K562 (cell line): Measurements from ENCODE around the gene KNL1. TPM values are rescaled to one million over a fixed set of nuclear protein-coding genes. Genes with fewer than 3 reads are reported as not detected.

ENCODE experiments used
- ATAC-seq: fragments of 200-7000 bp; cut with Tn5 transposase; 3 replicates; pipeline ENCODE4 v1.9.1; 2020; ENCODE audit warnings: moderate library complexity
- BruUV-seq: library from RNA; stranded (reverse); fragments of 400-500 nt; replicated peaks from 2 replicates; lab custom pipeline; 2021; lab: Mats Ljungman, UMichigan
- CTCF ChIA-PET: fragments of 300-600 bp; formaldehyde crosslinking; extraction: SDS; loops from one replicate; lab custom pipeline; 2021; ENCODE audit warnings: low intra/inter-chr PET ratio; lab: Yijun Ruan, JAX
- POLR2A ChIA-PET: fragments of 300-600, 350-650 bp; sonication (Branson Sonifier 250); formaldehyde crosslinking; extraction: SDS; loops from one replicate; lab custom pipeline; 2021; ENCODE audit warnings: antibody characterized with exemption, inconsistent platforms; lab: Yijun Ruan, JAX
- DNase-seq, 4 experiments: peaks; one replicate each; pipeline versions ENCODE4 v3.0.0 to v3.0.0-alpha.2; 2011 to 2018; ENCODE audit warnings: low spot score in 3 of 4, mixed read lengths in 3 of 4; ENCODE audit errors: extremely low read depth in 1 of 4
- FAIRE-seq: peaks from 2 replicates; lab custom pipeline; 2011; peaks lifted over from hg19 to GRCh38; lab: Jason Lieb, UNC
- H2AFZ ChIP-seq: 2 replicates; pipeline ENCODE4 v1.6.0; 2011; ENCODE audit warnings: low read depth, low read length, control low read depth, inconsistent platforms
- H3K27ac ChIP-seq: fragments of 200-600 bp; 3 replicates; pipeline ENCODE4 v1.8.0; 2011; ENCODE audit warnings: low read depth, mild to moderate bottlenecking, control low read depth, inconsistent platforms, low read length, moderate library complexity, mixed read lengths; ENCODE audit errors: extremely low read depth
- H3K27me3 ChIP-seq, 2 experiments: fragments of 300-600 bp in 1 of 2; 2 replicates in 1 of 2; 3 replicates in 1 of 2; pipeline versions ENCODE4 v1.6.0 to v1.8.0; 2011; ENCODE audit warnings: inconsistent platforms in 2 of 2, low read length in 2 of 2, mild to moderate bottlenecking in 1 of 2, mixed read lengths in 1 of 2, moderate library complexity in 1 of 2; ENCODE audit not compliant: control insufficient read depth in 2 of 2, insufficient read depth in 2 of 2
- H3K36me3 ChIP-seq: fragments of 300-600 bp; 3 replicates; pipeline ENCODE4 v1.8.0; 2011; ENCODE audit warnings: mild to moderate bottlenecking, low read length, inconsistent platforms; ENCODE audit not compliant: control insufficient read depth, insufficient read depth
- H3K4me1 ChIP-seq, 2 experiments: fragments of 200-600 bp in 1 of 2; replicated peaks in 1 of 2; 2 replicates in 1 of 2; 3 replicates in 1 of 2; pipeline versions ENCODE4 v1.5.1 to v1.8.0; 2011; ENCODE audit warnings: inconsistent platforms in 2 of 2, low read length in 2 of 2, mild to moderate bottlenecking in 1 of 2, mixed read lengths in 1 of 2, moderate library complexity in 1 of 2; ENCODE audit not compliant: control insufficient read depth in 2 of 2, insufficient read depth in 2 of 2
- H3K4me2 ChIP-seq: 2 replicates; pipeline ENCODE4 v1.6.1; 2011; ENCODE audit warnings: low read length, control low read depth, inconsistent platforms, mixed read lengths; ENCODE audit not compliant: insufficient read depth
- H3K4me3 ChIP-seq: fragments of 200-600 bp; sonication (generic), shearing (Covaris generic); 2 replicates; pipeline ENCODE4 v1.5.1; 2016; ENCODE audit warnings: control low read depth, inconsistent platforms
- H3K79me2 ChIP-seq: fragments of 200-600 bp; 3 replicates; pipeline ENCODE4 v1.8.0; 2011; ENCODE audit warnings: low read length, inconsistent platforms; ENCODE audit not compliant: control insufficient read depth, insufficient read depth
- H3K9ac ChIP-seq, 2 experiments: 2 replicates each; pipeline versions ENCODE4 v1.6.0 to v1.6.1; 2011; ENCODE audit warnings: low read depth in 2 of 2, low read length in 2 of 2, control low read depth in 1 of 2, inconsistent platforms in 1 of 2, mild to moderate bottlenecking in 1 of 2, mixed read lengths in 1 of 2; ENCODE audit not compliant: insufficient read depth in 1 of 2
- H3K9me1 ChIP-seq: one replicate; pipeline ENCODE4 v1.6.0; 2011; ENCODE audit warnings: inconsistent platforms, mild to moderate bottlenecking, low read length, moderate library complexity; ENCODE audit not compliant: control insufficient read depth, insufficient read depth
- H3K9me3 ChIP-seq: replicated peaks from 2 replicates; pipeline ENCODE4 v1.5.1; 2011; ENCODE audit warnings: low read depth, low read length, inconsistent platforms; ENCODE audit not compliant: control insufficient read depth, insufficient read depth
- H4K20me1 ChIP-seq: replicated peaks from 2 replicates; pipeline ENCODE4 v1.6.1; 2011; ENCODE audit warnings: low read length, inconsistent platforms, mixed read lengths; ENCODE audit not compliant: control insufficient read depth, insufficient read depth
- ARID1B ChIP-seq: fragments of 450-650 bp; IDR thresholded peaks from 2 replicates; pipeline ENCODE4 v1.6.1; 2016; ENCODE audit warnings: antibody characterized with exemption, mild to moderate bottlenecking, inconsistent platforms
- CBFA2T3 ChIP-seq: fragments of 450-650 bp; IDR thresholded peaks from 2 replicates; pipeline ENCODE4 v1.6.1; 2017
- EGR1 ChIP-seq: fragments of 450-650 bp; conservative IDR thresholded peaks from 2 replicates; pipeline ENCODE4 v1.6.1; 2017; ENCODE audit warnings: mild to moderate bottlenecking
- MEIS2 ChIP-seq: fragments of 450-650 bp; IDR thresholded peaks from 2 replicates; pipeline ENCODE4 v1.6.1; 2014; ENCODE audit warnings: mild to moderate bottlenecking; ENCODE audit not compliant: partially characterized antibody
- MLLT1 ChIP-seq, 2 experiments: fragments of 450-650 bp; IDR thresholded peaks; 2 replicates each; pipeline ENCODE4 v1.6.1; 2016
- NCOR1 ChIP-seq: fragments of 450-650 bp; IDR thresholded peaks from 2 replicates; pipeline ENCODE4 v1.6.1; 2016; ENCODE audit warnings: mild to moderate bottlenecking, moderate library complexity
- PBX2 ChIP-seq, 2 experiments: IDR thresholded peaks in 1 of 2; conservative IDR thresholded peaks in 1 of 2; 2 replicates each; pipeline ENCODE4 v1.6.1; 2016; ENCODE audit warnings: low read depth in 2 of 2, mild to moderate bottlenecking in 1 of 2, missing compliant biosample characterization in 1 of 2, missing genetic modification characterization in 1 of 2, moderate library complexity in 1 of 2
- PHTF2 ChIP-seq: fragments of 250-450 bp; sonication (Bioruptor Pico); IDR thresholded peaks from 2 replicates; pipeline ENCODE4 v1.5.0; 2021; ENCODE audit warnings: mild to moderate bottlenecking
- TAL1 ChIP-seq: fragments of 450-650 bp; IDR thresholded peaks from 2 replicates; pipeline ENCODE4 v1.6.1; 2016; ENCODE audit warnings: mild to moderate bottlenecking
- TCF3 ChIP-seq: sonication (generic); formaldehyde crosslinking; IDR thresholded peaks from 2 replicates; pipeline ENCODE4 v1.4.0; 2020; ENCODE audit warnings: mild to moderate bottlenecking, missing genetic modification reagents
- WGBS: fragments of 100-300 bp; shearing (Covaris generic); methylation state at CpG from one replicate; pipeline ENCODE4 v1.1.6; 2016; ENCODE audit warnings: low coverage, mixed read lengths; ENCODE audit not compliant: insufficient coverage; ENCODE audit errors: missing lambda C conversion rate; 5-methylcytosine and 5-hydroxymethylcytosine counted together
- in situ Hi-C: fragments of 300-500 bp; cut with MboI; formaldehyde crosslinking; loops from 4 replicates; pipeline ENCODE4 v1.15.0; 2018; ENCODE audit warnings: inconsistent platforms, mixed read lengths
- intact Hi-C: fragments of 100-400 bp; cut with micrococcal nuclease; formaldehyde crosslinking; loops from 2 replicates; pipeline ENCODE4 v1.14.2; 2022
- polyA plus RNA-seq, 8 experiments: library from polyadenylated mRNA; depleted of rRNA in 4 of 8; stranded (reverse) in 5 of 8; unstranded in 3 of 8; fragments of >200 nt; fragmentation: Nextera tagmentation in 2 of 8; fragmentation: Illumina TruSeq in 1 of 8; extraction: Ambion mirVana in 2 of 8; extraction: Trizol in 1 of 8; gene quantifications; 2 replicates each; pipeline versions ENCODE4 v1.2.1 to v1.2.3, GENCODE V29; 2011 to 2014; ENCODE audit warnings: inconsistent platforms in 1 of 8, missing spikeins in 1 of 8
- total RNA-seq, 7 experiments: library from RNA; depleted of rRNA in 6 of 7; stranded (reverse); fragments of >200 nt in 6 of 7; fragmentation: Illumina TruSeq in 2 of 7; extraction: Trizol in 2 of 7; gene quantifications; 2 replicates each; pipeline versions ENCODE4 v1.2.1 to v1.2.3, GENCODE V29; 2011 to 2021; ENCODE audit warnings: low replicate concordance in 1 of 7

Gene KNL1
- total and polyA plus RNA-seq, 9 of the 15 experiments (the other 6 are each of a cell fraction or from before 2014, with no cell fraction given): 14.5 to 65.4 (median 34.6) TPM

DNA sequence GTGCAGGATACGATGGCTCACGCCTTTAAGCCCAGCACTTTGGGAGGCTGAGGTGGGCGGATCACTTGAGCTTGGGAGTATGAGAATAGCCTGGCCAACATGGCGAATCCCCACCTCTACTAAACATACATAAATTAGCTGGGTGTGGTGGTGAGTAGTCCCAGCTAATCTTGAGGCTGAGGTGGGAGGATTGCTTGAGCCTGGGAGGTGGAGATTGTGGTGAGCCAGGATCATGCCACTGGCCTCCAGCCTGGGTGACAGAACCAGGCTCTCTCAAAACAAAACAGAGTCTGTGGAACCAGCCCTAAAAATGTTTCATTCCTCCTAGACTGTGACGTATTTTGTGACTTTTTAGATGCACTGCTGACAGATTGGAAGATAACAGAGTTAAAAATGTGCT is 66.6 kb downstream of the KNL1 start:
- Histone ChIP-seq H3K9me1 (no peaks in the 10 kb centered on the region), H3K4me3 (no peak overlapping the region), H4K20me1 (no peaks in the 10 kb centered on the region), H3K4me2 (no peak overlapping the region), H3K79me2 (no peaks in the 10 kb centered on the region), H2AFZ (no peak overlapping the region), H3K4me1 (no peaks in the 10 kb centered on the region; a peak in 2 of 5 replicates), H3K9ac (no peak overlapping the region), H3K27me3 (no peaks in the 10 kb centered on the region), H3K9me3 (no peaks in the 10 kb centered on the region; the same call in 1 of the 2 replicates), H3K27ac (no peak overlapping the region), H3K36me3 (peaks cover 57% of the 10 kb centered on the region)
- BruUV-seq: no TSS peak
- FAIRE-seq (peak; percentile 63), ATAC-seq (peak; percentile 77), DNase-seq (peak in 1 of 4 experiments; percentile 37)
- in situ Hi-C loops (no loop called here), intact Hi-C loops (no loop called here)
- TF ChIP-seq MLLT1 (IDR thresholded peaks at IDR 0.05) (no peak), PHTF2 (no peak), EGR1 (peak; percentile 11; the same call in 1 of the 2 replicates), TCF3 (CRISPR knock-in tag) (peak; percentile 45; the same call in 1 of the 2 replicates), NCOR1 (peak; percentile 15; the same call in 1 of the 2 replicates), CBFA2T3 (peak; percentile 48), PBX2 (CRISPR knock-in tag; IDR thresholded peaks at IDR 0.05; ENCODE audit: low read depth) (no peak), PBX2 (tag; conservative IDR thresholded peaks at IDR 0.05; ENCODE audit: low read depth) (0 out of 2 replicates have a peak, but pooled peaks have one; percentile 12), ARID1B (peak; percentile 24; the same call in 1 of the 2 replicates), MEIS2 (peak; percentile 21), TAL1 (peak; percentile 18; the same call in 1 of the 2 replicates)
- CTCF ChIA-PET: no interaction called here
- POLR2A ChIA-PET: interaction anchor here (0.6 kb wide), 2 partner anchors 107 to 252 kb away, joined by 3 to 6 read pairs; no protein-coding TSS in a partner anchor
- 73% methylated on average over 5 of the region's 5 CpGs for WGBS
